Endodermal cell (in vitro differentiated cells): ENCODE data around the gene SYPL1. TPM values are rescaled to one million over a fixed set of nuclear protein-coding genes. Genes with fewer than 3 reads are reported as not detected.
A peak's percentile ranks its signal among the peaks of the same experiment; 100 is the strongest.

Experiments used
- DNase-seq: peaks from one replicate; pipeline ENCODE4 v3.0.0-alpha.2; 2017
- H3K27ac ChIP-seq: 2 replicates; pipeline ENCODE4 v1.5.1; 2013; ENCODE audit warnings: mild to moderate bottlenecking, low read depth, low read length, moderate library complexity
- H3K27me3 ChIP-seq: 2 replicates; pipeline ENCODE4 v1.6.1; 2013; ENCODE audit warnings: mild to moderate bottlenecking, low read length, moderate library complexity; ENCODE audit not compliant: insufficient read depth, control insufficient read depth, poor library complexity, severe bottlenecking
- H3K36me3 ChIP-seq: 2 replicates; pipeline ENCODE4 v1.7.0; 2013; ENCODE audit warnings: mild to moderate bottlenecking, low read length, moderate library complexity; ENCODE audit not compliant: control insufficient read depth, insufficient read depth
- H3K4me1 ChIP-seq: one replicate; pipeline ENCODE4 v1.7.0; 2013; ENCODE audit warnings: low read length; ENCODE audit not compliant: control insufficient read depth, insufficient read depth
- H3K4me3 ChIP-seq: 2 replicates; pipeline ENCODE4 v1.5.1; 2013; ENCODE audit warnings: mild to moderate bottlenecking, low read length, moderate library complexity
- H3K9ac ChIP-seq: 2 replicates; pipeline ENCODE4 v1.6.1; 2013; ENCODE audit warnings: mild to moderate bottlenecking, low read length, moderate library complexity; ENCODE audit not compliant: poor library complexity, severe bottlenecking; ENCODE audit errors: extremely low read depth
- H3K9me3 ChIP-seq: 2 replicates; pipeline ENCODE4 v1.6.1; 2013; ENCODE audit warnings: mild to moderate bottlenecking, low read length, moderate library complexity; ENCODE audit not compliant: control insufficient read depth
- H3K27ac Mint-ChIP-seq: 2 replicates; pipeline ENCODE4 v1.8.0; 2020; ENCODE audit warnings: mixed read lengths
- H3K27me3 Mint-ChIP-seq: 2 replicates; pipeline ENCODE4 v1.8.0; 2021; ENCODE audit warnings: mild to moderate bottlenecking, mixed read lengths; ENCODE audit not compliant: insufficient read depth
- H3K36me3 Mint-ChIP-seq: 2 replicates; pipeline ENCODE4 v1.8.0; 2020; ENCODE audit warnings: low read depth, mixed read lengths
- H3K4me1 Mint-ChIP-seq: 2 replicates; pipeline ENCODE4 v1.8.0; 2020; ENCODE audit warnings: mixed read lengths
- H3K4me3 Mint-ChIP-seq: 2 replicates; pipeline ENCODE4 v1.8.0; 2020; ENCODE audit warnings: mild to moderate bottlenecking, moderate library complexity, mixed read lengths
- H3K9me3 Mint-ChIP-seq: 2 replicates; pipeline ENCODE4 v1.8.0; 2020; ENCODE audit warnings: mild to moderate bottlenecking, mixed read lengths
- CTCF ChIP-seq: fragments of 200-600 bp; sonication (generic); conservative IDR thresholded peaks from 2 replicates; pipeline ENCODE4 v1.5.0; 2021; ENCODE audit warnings: antibody characterized with exemption, mild to moderate bottlenecking
- WGBS, 2 experiments: methylation state at CpG; one replicate each; pipeline versions ENCODE4 v1.1.5 to v1.1.7; 2013; ENCODE audit warnings: missing lambda C conversion rate in 2 of 2, mixed read lengths in 1 of 2; ENCODE audit not compliant: insufficient coverage in 1 of 2, insufficient read length in 1 of 2; 5-methylcytosine and 5-hydroxymethylcytosine counted together
- total RNA-seq, 2 donors: library from RNA; stranded (reverse); fragmentation: NEBNext Ultra II Directional in 1 of 2; extraction: Animal tissue kit (Norgen Biotek cat#: 25700) in 1 of 2; gene quantifications; 2 replicates in 1 of 2; 3 replicates in 1 of 2; pipeline ENCODE4 v1.2.1, GENCODE V29; 2021

The SYPL1 gene
- total RNA-seq, 2 donors from 2014 or later, result 74.8 to 76.7 TPM

- Histone ChIP-seq H3K4me3 (no peak overlapping the region), H3K27ac (no peak overlapping the region), H3K9me3 (no peaks in the 10 kb centered on the region), H3K9ac (no peak overlapping the region), H3K27me3 (no peaks in the 10 kb centered on the region), H3K4me1 (no peaks in the 10 kb centered on the region), H3K36me3 (no peaks in the 10 kb centered on the region)
- no peaks in the 10 kb centered on the region for H3K9me3 Mint-ChIP-seq
- no peaks in the 10 kb centered on the region for H3K36me3 Mint-ChIP-seq
- H3K27me3 Mint-ChIP-seq, result peaks cover 4% of the 10 kb centered on the region
- no peak for TF ChIP-seq CTCF
- DNase-seq, result peak; percentile 46
- H3K27ac Mint-ChIP-seq, result no peak overlapping the region
- H3K4me3 Mint-ChIP-seq, result no peak overlapping the region
- WGBS, 2 experiments, result 84 to 87% methylated on average over 5 of the region's 5 CpGs
- H3K4me1 Mint-ChIP-seq, result no peaks in the 10 kb centered on the region
Observed at GRCh38 chr7:106053109-106053508, 59.0 kb downstream of the SYPL1 start.

GRCh38 chr7:106052681-106053080 is 59.4 kb downstream of the SYPL1 start:
- H3K27me3 ChIP-seq, result no peaks in the 10 kb centered on the region
- Mint-ChIP-seq H3K36me3 (no peaks in the 10 kb centered on the region), H3K4me1 (no peaks in the 10 kb centered on the region), H3K27me3 (peaks cover 4% of the 10 kb centered on the region), H3K9me3 (no peaks in the 10 kb centered on the region), H3K4me3 (no peak overlapping the region), H3K27ac (no peak overlapping the region)
- 89% methylated on average over 2 of the region's 2 CpGs; no CpG with 5 or more reads in 1 of the 2 experiments for WGBS, 2 experiments
- H3K4me1 ChIP-seq, result no peaks in the 10 kb centered on the region
- no peak for TF ChIP-seq CTCF
- DNase-seq, result no peak
- H3K9ac ChIP-seq, result no peak overlapping the region
- no peak overlapping the region for H3K27ac ChIP-seq
- no peak overlapping the region for H3K4me3 ChIP-seq
- H3K9me3 ChIP-seq, result no peaks in the 10 kb centered on the region
- no peaks in the 10 kb centered on the region for H3K36me3 ChIP-seq

- no peaks in the 10 kb centered on the region for H3K4me1 Mint-ChIP-seq
- H3K27me3 Mint-ChIP-seq, result peaks cover 4% of the 10 kb centered on the region
Observed at GRCh38 chr7:106050746-106051117, 61.4 kb downstream of the SYPL1 start.

More at GRCh38 chr7:106050746-106051117, 61.4 kb downstream of the SYPL1 start:
- Mint-ChIP-seq H3K36me3 (no peaks in the 10 kb centered on the region), H3K4me3 (no peak overlapping the region), H3K27ac (no peak overlapping the region), H3K9me3 (no peaks in the 10 kb centered on the region)
- Histone ChIP-seq H3K27ac (no peak overlapping the region), H3K4me1 (no peaks in the 10 kb centered on the region), H3K9me3 (no peaks in the 10 kb centered on the region), H3K36me3 (no peaks in the 10 kb centered on the region), H3K27me3 (no peaks in the 10 kb centered on the region), H3K4me3 (no peak overlapping the region), H3K9ac (no peak overlapping the region)
- peak; percentile 53 for DNase-seq
- TF ChIP-seq CTCF, result no peak
- WGBS, 2 experiments, result 93 to 96% methylated on average over 4 to 5 of the region's 5 CpGs
